SHP77 (cell line): ENCODE measurements around the gene NAALADL2.

Source experiments
- DNase-seq, 2 experiments: peaks; one replicate each; lab custom pipeline; 2025; lab: John Stamatoyannopoulos, UW

Gene NAALADL2

DNA sequence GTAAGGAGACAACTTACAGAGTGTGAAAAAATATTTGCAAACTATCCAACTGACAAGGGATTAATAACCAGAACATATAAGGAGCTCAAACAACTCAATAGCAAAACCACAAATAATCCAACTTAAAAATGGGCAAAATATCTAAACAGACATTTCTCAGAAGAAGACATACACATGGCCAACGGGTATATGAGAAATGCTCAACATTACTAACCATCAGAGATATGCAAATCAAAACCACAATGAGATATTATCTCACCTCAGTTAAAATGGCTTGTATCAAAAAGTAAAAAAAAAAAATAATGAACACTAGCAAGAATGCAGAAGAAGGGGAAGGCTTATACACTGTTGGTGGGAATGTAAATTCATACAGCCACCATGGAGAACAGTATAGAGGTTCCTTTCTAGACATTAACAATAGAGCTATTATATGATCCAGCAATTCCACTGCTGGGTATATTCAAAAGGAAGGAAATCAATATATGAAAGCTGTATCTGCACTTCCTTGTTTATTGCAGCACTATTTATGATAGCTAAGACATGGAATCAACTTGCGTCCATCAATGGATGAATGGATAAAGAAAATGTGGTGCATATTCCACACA lies 998.6 kb downstream of the NAALADL2 start:
- DNase-seq, result no peak
